Epithelial cell of proximal tubule (primary cell): ENCODE results near the gene COL25A1. TPM values are rescaled to one million over a fixed set of nuclear protein-coding genes. Genes with fewer than 3 reads are reported as not detected.

Source experiments
- DNase-seq: peaks from one replicate; pipeline ENCODE4 v3.0.0-alpha.2; 2011; ENCODE audit warnings: low read depth
- H3K4me3 ChIP-seq: 2 replicates; pipeline ENCODE4 v1.5.1; 2011; ENCODE audit warnings: low read depth, mild to moderate bottlenecking, low read length
- CTCF ChIP-seq: conservative IDR thresholded peaks from 2 replicates; pipeline ENCODE4 v1.5.1; 2012; ENCODE audit warnings: low read depth, mild to moderate bottlenecking, low read length
- total RNA-seq: library from RNA; depleted of rRNA; stranded (reverse); fragments of >200 nt; gene quantifications from 2 replicates; pipeline ENCODE4 v1.2.3, GENCODE V29; 2015

COL25A1 gene
- total RNA-seq, 1 donor from 2014 or later, result 0.46 TPM

GRCh38 chr4:109275066-109275745, 27.3 kb downstream of the COL25A1 start:
- DNase-seq, result no peak
- TF ChIP-seq CTCF, result no peak
- no peak overlapping the region for H3K4me3 ChIP-seq

GRCh38 chr4:109266891-109267290, 35.6 kb downstream of the COL25A1 start:
- no peak overlapping the region for H3K4me3 ChIP-seq
- TF ChIP-seq CTCF, result no peak
- no peak for DNase-seq

GRCh38 chr4:109266236-109266635, 36.2 kb downstream of the COL25A1 start:
- DNase-seq, result no peak
- TF ChIP-seq CTCF, result no peak
- H3K4me3 ChIP-seq, result no peak overlapping the region

GRCh38 chr4:109263721-109264120, 38.7 kb downstream of the COL25A1 start:
- TF ChIP-seq CTCF, result no peak
- no peak overlapping the region for H3K4me3 ChIP-seq
- no peak for DNase-seq

- H3K4me3 ChIP-seq, result no peak overlapping the region
- DNase-seq, result no peak
Observed at GRCh38 chr4:109256818-109257217, 45.6 kb downstream of the COL25A1 start.

GRCh38 chr4:109254845-109255244, 47.6 kb downstream of the COL25A1 start:
- no peak for TF ChIP-seq CTCF
- DNase-seq, result no peak
- no peak overlapping the region for H3K4me3 ChIP-seq

More at GRCh38 chr4:109256818-109257217, 45.6 kb downstream of the COL25A1 start:
- TF ChIP-seq CTCF, result no peak

GRCh38 chr4:109251396-109251795, 51.1 kb downstream of the COL25A1 start:
- H3K4me3 ChIP-seq, result no peak overlapping the region
- TF ChIP-seq CTCF, result no peak
- no peak for DNase-seq
